Pancreas (tissue), 10 donors: ENCODE measurements around the gene ZBTB47. TPM values are rescaled to one million over a fixed set of nuclear protein-coding genes. Genes with fewer than 3 reads are reported as not detected.

Experiments used
- ATAC-seq, 4 donors: fragments of 200-7000 bp; cut with Tn5 transposase; one replicate each; pipeline versions ENCODE4 v1.8.0 to v1.9.1; 2020; ENCODE audit warnings: mild to moderate bottlenecking in 4 of 4, moderate library complexity in 4 of 4
- DNase-seq, 6 donors: peaks; one replicate each; pipeline ENCODE4 v3.0.0-alpha.2; 2020
- FAIRE-seq: peaks from 2 replicates; lab custom pipeline; 2012; peaks lifted over from hg19 to GRCh38; lab: Jason Lieb, UNC
- H3K27ac ChIP-seq, 4 donors: fragments of 200-600 bp; sonication (generic); 1 replicate in 3 of 4; 2 replicates in 1 of 4; pipeline versions ENCODE4 v1.5.0 to v1.8.0; 2020
- H3K27me3 ChIP-seq, 4 donors: fragments of 200-600 bp; one replicate each; pipeline ENCODE4 v1.8.0; 2021
- H3K36me3 ChIP-seq, 3 donors: fragments of 200-600 bp; sonication (generic) in 1 of 3; one replicate each; pipeline versions ENCODE4 v1.5.0 to v1.8.0; 2020 to 2021
- H3K4me1 ChIP-seq, 3 donors: fragments of 200-600 bp; one replicate each; pipeline ENCODE4 v1.8.0; 2021
- H3K4me3 ChIP-seq, 4 donors: fragments of 200-600 bp; sonication (generic) in 2 of 4; one replicate each; pipeline versions ENCODE4 v1.5.0 to v1.8.0; 2020 to 2021
- H3K9me3 ChIP-seq, 4 donors: fragments of 200-600 bp; one replicate each; pipeline ENCODE4 v1.8.0; 2021
- WGBS, 2 donors: extraction: QIAGEN DNeasy Blood & Tissue Kit; methylation state at CpG; one replicate each; pipeline ENCODE4 v1.1.7; 2013; 5-methylcytosine and 5-hydroxymethylcytosine counted together
- intact Hi-C, 3 donors: fragments of 100-400 bp; cut with DNase I; formaldehyde crosslinking; loops; one replicate each; pipeline versions ENCODE4 v1.11.1 to v1.14.2; 2022
- polyA plus RNA-seq, 2 donors: library from polyadenylated mRNA; stranded (reverse); fragments of 200-250 nt; gene quantifications; one replicate each; pipeline ENCODE4 v1.2.3, GENCODE V29; 2013
- total RNA-seq, 6 donors: library from RNA; stranded (reverse); fragmentation: NEBNext Ultra II Directional in 4 of 6; extraction: Animal tissue kit (Norgen Biotek cat#: 25700) in 4 of 6; gene quantifications; one replicate each; pipeline versions ENCODE4 v1.2.1 to v1.2.4, GENCODE V29; 2021 to 2023
- TF ChIP-seq, protein P1 (sequence below), 4 donors: fragments of 200-600 bp; sonication (generic) in 3 of 4; IDR thresholded peaks; one replicate each; pipeline versions ENCODE4 v1.5.0 to v1.8.0; 2021; ENCODE audit warnings: antibody characterized with exemption in 4 of 4
- donor health status: healthy with polysubstance abuse.
- donor health status: DM: no; HTN: no; CAD: no; lungs with moderate emphysema.
- donor health status: DM: no; HTN: no; CAD: no.
- donor health status: control.
- donor health status: control.
- donor health status: Bipolar disorder and iron deficiency.
- donor health status: DM: yes; HTN: yes; CAD: no.
- donor health status: DM: no; HTN: no; CAD: no.
- donor health status: DM: no; HTN: no; CAD: no.
- donor health status: DM: yes; HTN: yes; CAD: no.

The ZBTB47 gene
- total and polyA plus RNA-seq, 8 donors: 7.9 to 13.6 (median 10.2) TPM

- no peak for FAIRE-seq
These were observed 14.3 kb downstream of the ZBTB47 start for GRCh38 chr3:42667523-42668412.

GRCh38 chr3:42668413-42668760, 14.9 kb downstream of the ZBTB47 start:
- FAIRE-seq: no peak
- TF ChIP-seq, protein P1, sequence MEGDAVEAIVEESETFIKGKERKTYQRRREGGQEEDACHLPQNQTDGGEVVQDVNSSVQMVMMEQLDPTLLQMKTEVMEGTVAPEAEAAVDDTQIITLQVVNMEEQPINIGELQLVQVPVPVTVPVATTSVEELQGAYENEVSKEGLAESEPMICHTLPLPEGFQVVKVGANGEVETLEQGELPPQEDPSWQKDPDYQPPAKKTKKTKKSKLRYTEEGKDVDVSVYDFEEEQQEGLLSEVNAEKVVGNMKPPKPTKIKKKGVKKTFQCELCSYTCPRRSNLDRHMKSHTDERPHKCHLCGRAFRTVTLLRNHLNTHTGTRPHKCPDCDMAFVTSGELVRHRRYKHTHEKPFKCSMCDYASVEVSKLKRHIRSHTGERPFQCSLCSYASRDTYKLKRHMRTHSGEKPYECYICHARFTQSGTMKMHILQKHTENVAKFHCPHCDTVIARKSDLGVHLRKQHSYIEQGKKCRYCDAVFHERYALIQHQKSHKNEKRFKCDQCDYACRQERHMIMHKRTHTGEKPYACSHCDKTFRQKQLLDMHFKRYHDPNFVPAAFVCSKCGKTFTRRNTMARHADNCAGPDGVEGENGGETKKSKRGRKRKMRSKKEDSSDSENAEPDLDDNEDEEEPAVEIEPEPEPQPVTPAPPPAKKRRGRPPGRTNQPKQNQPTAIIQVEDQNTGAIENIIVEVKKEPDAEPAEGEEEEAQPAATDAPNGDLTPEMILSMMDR (IDR thresholded peaks at IDR 0.05): no peak

More at GRCh38 chr3:42667523-42668412, 14.3 kb downstream of the ZBTB47 start:
- Histone ChIP-seq H3K4me3 (no peak overlapping the region), H3K4me1 (no peaks in the 10 kb centered on the region), H3K27me3 (no peaks in the 10 kb centered on the region), H3K27ac (no peak overlapping the region), H3K36me3 (no peaks in the 10 kb centered on the region), H3K9me3 (no peaks in the 10 kb centered on the region)
- WGBS, 2 donors: 42 to 47% methylated on average over 8 of the region's 8 CpGs
- ATAC-seq (peak in 1 of 4 donors; percentile 5), DNase-seq (peak in 1 of 6 donors; percentile 41)
- TF ChIP-seq, protein P1 (IDR thresholded peaks at IDR 0.05): no peak
- intact Hi-C loops: no loop called here

GRCh38 chr3:42668793-42669217, 15.3 kb downstream of the ZBTB47 start:
- Histone ChIP-seq H3K27me3 (no peaks in the 10 kb centered on the region), H3K4me3 (no peak overlapping the region), H3K4me1 (no peaks in the 10 kb centered on the region), H3K27ac (no peak overlapping the region), H3K36me3 (no peaks in the 10 kb centered on the region), H3K9me3 (no peaks in the 10 kb centered on the region)
- intact Hi-C loops: no loop called here
- TF ChIP-seq, protein P1 (IDR thresholded peaks at IDR 0.05): no peak
- DNase-seq: no peak
- no peak for FAIRE-seq
- no peak for ATAC-seq
- 72 to 84% methylated on average over 4 of the region's 4 CpGs for WGBS, 2 donors

More at GRCh38 chr3:42668413-42668760, 14.9 kb downstream of the ZBTB47 start:
- Histone ChIP-seq H3K27me3 (no peaks in the 10 kb centered on the region), H3K36me3 (no peaks in the 10 kb centered on the region), H3K9me3 (no peaks in the 10 kb centered on the region), H3K4me1 (no peaks in the 10 kb centered on the region), H3K27ac (no peak overlapping the region), H3K4me3 (no peak overlapping the region)
- intact Hi-C loops: no loop called here
- ATAC-seq: no peak
- peak in 1 of 6 donors; percentile 35 for DNase-seq
- WGBS, 2 donors: 84 to 85% methylated on average over 2 of the region's 2 CpGs

- Histone ChIP-seq H3K27ac (no peak overlapping the region), H3K4me1 (no peaks in the 10 kb centered on the region), H3K27me3 (no peaks in the 10 kb centered on the region), H3K4me3 (no peak overlapping the region), H3K9me3 (no peaks in the 10 kb centered on the region), H3K36me3 (no peaks in the 10 kb centered on the region)
- FAIRE-seq (no peak), DNase-seq (no peak), ATAC-seq (no peak)
- TF ChIP-seq, protein P1 (IDR thresholded peaks at IDR 0.05): no peak
- intact Hi-C loops: no loop called here
- 62 to 68% methylated on average over 7 of the region's 7 CpGs for WGBS, 2 donors
These were observed 16.6 kb downstream of the ZBTB47 start for GRCh38 chr3:42670051-42670576.

DNA sequence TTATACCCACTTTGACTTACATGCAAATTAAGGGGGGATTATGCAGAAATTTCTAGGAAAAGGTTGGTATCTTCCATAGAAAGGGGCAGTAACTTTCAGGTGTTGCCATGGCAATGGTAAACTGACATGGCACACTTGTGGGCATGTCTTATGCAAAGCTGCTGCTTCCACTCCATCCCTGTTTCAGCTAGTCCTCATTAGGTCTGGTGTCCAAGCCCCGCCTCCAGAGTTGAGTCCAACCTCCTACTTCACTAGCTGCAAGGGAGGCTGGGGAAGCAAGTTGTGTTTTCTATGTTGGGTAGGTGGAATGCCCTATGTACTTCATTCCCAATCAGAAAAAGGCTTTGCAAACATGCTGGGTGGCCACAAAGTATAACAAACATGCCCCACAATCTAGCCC, 17.2 kb downstream of the ZBTB47 start:
- Histone ChIP-seq H3K4me3 (no peak overlapping the region), H3K27me3 (no peaks in the 10 kb centered on the region), H3K36me3 (no peaks in the 10 kb centered on the region), H3K9me3 (no peaks in the 10 kb centered on the region), H3K27ac (no peak overlapping the region), H3K4me1 (no peaks in the 10 kb centered on the region)
- WGBS, 2 donors: 80 to 85% methylated on average over 1 of the region's 1 CpG
- intact Hi-C loops: no loop called here
- FAIRE-seq (no peak), ATAC-seq (no peak), DNase-seq (no peak)
- TF ChIP-seq, protein P1 (IDR thresholded peaks at IDR 0.05): no peak
